SU-DHL-6 (cell line): ENCODE measurements around the gene COX8C.

Experiments
- H2AFZ ChIP-seq: fragments of 200-600 bp; sonication (generic); 2 replicates; pipeline ENCODE4 v1.6.1; 2014; ENCODE audit warnings: low read depth, mild to moderate bottlenecking, moderate library complexity, mixed read lengths, antibody characterized with exemption, low read length; ENCODE audit not compliant: severe bottlenecking
- H3F3A ChIP-seq: fragments of 200-600 bp; shearing (Covaris generic); 2 replicates; pipeline ENCODE4 v1.6.0; 2016; ENCODE audit warnings: antibody characterized with exemption, mild to moderate bottlenecking; ENCODE audit not compliant: insufficient read depth
- H3K27ac ChIP-seq: fragments of 200-600 bp; sonication (generic); 2 replicates; pipeline ENCODE4 v1.5.1; 2016; ENCODE audit warnings: low read depth, mild to moderate bottlenecking, low read length, moderate library complexity, mixed read lengths
- H3K27me3 ChIP-seq: fragments of 200-600 bp; sonication (generic), shearing (Covaris generic); 2 replicates; pipeline ENCODE4 v1.6.0; 2014; ENCODE audit warnings: mild to moderate bottlenecking, low read length
- H3K36me3 ChIP-seq: fragments of 200-600 bp; sonication (generic); 2 replicates; pipeline ENCODE4 v1.6.1; 2014; ENCODE audit warnings: mild to moderate bottlenecking, low read length, mixed read lengths
- H3K4me2 ChIP-seq: fragments of 300-600, 200-600 bp; shearing (Covaris generic), sonication (generic); 2 replicates; pipeline ENCODE4 v1.6.0; 2014; ENCODE audit warnings: low read length, low read depth, mild to moderate bottlenecking; ENCODE audit not compliant: poor library complexity, severe bottlenecking
- H3K4me3 ChIP-seq: fragments of 200-600 bp; sonication (generic); 2 replicates; pipeline ENCODE4 v1.5.1; 2014; ENCODE audit warnings: antibody characterized with exemption, low read length, mild to moderate bottlenecking, mixed read lengths; ENCODE audit not compliant: insufficient read depth, poor library complexity, severe bottlenecking
- H3K79me2 ChIP-seq: fragments of 200-600 bp; sonication (generic); 2 replicates; pipeline ENCODE4 v1.6.1; 2014; ENCODE audit warnings: mild to moderate bottlenecking, low read length, moderate library complexity; ENCODE audit not compliant: insufficient read depth
- H3K9ac ChIP-seq: fragments of 200-600 bp; sonication (generic); 2 replicates; pipeline ENCODE4 v1.7.0; 2014; ENCODE audit warnings: mild to moderate bottlenecking, low read length
- H3K9me2 ChIP-seq: fragments of 200-600 bp; sonication (generic); replicated peaks from 2 replicates; pipeline ENCODE4 v1.6.1; 2014; ENCODE audit warnings: low read length; ENCODE audit not compliant: insufficient read depth
- H3K9me3 ChIP-seq: fragments of 200-600 bp; sonication (generic); 2 replicates; pipeline ENCODE4 v1.6.1; 2014; ENCODE audit warnings: low read length, mixed read lengths; ENCODE audit not compliant: insufficient read depth
- H4K20me1 ChIP-seq: fragments of 200-600 bp; sonication (generic); 2 replicates; pipeline ENCODE4 v1.6.1; 2014; ENCODE audit warnings: low read depth, mild to moderate bottlenecking, antibody characterized with exemption, low read length, moderate library complexity, mixed read lengths
- EZH2phosphoT487 ChIP-seq: fragments of 200-600 bp; sonication (generic), shearing (Covaris generic); conservative IDR thresholded peaks from 2 replicates; pipeline ENCODE4 v1.6.1; 2018; ENCODE audit warnings: mild to moderate bottlenecking, antibody characterized with exemption, low read length, moderate library complexity, mixed read lengths
- TF ChIP-seq, protein P1 (sequence below): fragments of 200-600 bp; sonication (generic); IDR thresholded peaks from one replicate; pipeline ENCODE4 v1.5.1; 2017; ENCODE audit warnings: antibody characterized with exemption, mild to moderate bottlenecking, low read length, moderate library complexity; ENCODE audit not compliant: insufficient read depth, poor library complexity, severe bottlenecking

COX8C gene

DNA sequence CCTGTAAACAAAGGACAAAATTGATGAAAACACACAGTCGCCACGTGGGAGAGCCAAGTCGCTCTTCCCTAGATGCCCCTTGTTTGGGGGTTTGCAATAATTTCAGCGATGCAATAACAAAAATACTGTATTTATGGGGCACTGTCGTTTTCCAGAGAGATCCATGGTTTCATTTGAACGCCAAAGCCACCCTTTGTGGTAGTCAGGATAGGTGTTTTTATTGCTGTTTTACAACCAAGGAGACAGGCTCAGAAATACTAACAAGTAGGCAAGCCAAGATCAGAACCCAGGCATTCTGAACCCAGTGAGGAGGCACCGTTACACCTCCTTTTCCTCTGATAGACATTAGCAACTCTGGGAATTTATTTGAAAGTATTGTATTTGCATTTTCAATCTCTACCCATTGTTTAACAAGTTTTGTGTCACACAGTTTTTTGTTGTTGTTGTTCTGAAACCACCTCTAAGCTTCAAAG is 13.3 kb upstream of the COX8C start:
- Histone ChIP-seq H3F3A (no peaks in the 10 kb centered on the region), H4K20me1 (peaks cover 12% of the 10 kb centered on the region; the same call in 1 of the 2 replicates), H3K4me3 (peak overlapping the region; percentile 89), H3K9me3 (peaks cover 9% of the 10 kb centered on the region; the same call in 1 of the 2 replicates), H3K27ac (peak overlapping the region; percentile 49), H3K36me3 (no peaks in the 10 kb centered on the region), H3K9ac (peak overlapping the region; percentile 94), H3K79me2 (peaks cover 52% of the 10 kb centered on the region), H2AFZ (peak overlapping the region; percentile 96), H3K9me2 (no peaks in the 10 kb centered on the region), H3K27me3 (no peaks in the 10 kb centered on the region), H3K4me2 (peak overlapping the region; percentile 89)
- TF ChIP-seq, protein P1, sequence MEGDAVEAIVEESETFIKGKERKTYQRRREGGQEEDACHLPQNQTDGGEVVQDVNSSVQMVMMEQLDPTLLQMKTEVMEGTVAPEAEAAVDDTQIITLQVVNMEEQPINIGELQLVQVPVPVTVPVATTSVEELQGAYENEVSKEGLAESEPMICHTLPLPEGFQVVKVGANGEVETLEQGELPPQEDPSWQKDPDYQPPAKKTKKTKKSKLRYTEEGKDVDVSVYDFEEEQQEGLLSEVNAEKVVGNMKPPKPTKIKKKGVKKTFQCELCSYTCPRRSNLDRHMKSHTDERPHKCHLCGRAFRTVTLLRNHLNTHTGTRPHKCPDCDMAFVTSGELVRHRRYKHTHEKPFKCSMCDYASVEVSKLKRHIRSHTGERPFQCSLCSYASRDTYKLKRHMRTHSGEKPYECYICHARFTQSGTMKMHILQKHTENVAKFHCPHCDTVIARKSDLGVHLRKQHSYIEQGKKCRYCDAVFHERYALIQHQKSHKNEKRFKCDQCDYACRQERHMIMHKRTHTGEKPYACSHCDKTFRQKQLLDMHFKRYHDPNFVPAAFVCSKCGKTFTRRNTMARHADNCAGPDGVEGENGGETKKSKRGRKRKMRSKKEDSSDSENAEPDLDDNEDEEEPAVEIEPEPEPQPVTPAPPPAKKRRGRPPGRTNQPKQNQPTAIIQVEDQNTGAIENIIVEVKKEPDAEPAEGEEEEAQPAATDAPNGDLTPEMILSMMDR = no peak

DNA sequence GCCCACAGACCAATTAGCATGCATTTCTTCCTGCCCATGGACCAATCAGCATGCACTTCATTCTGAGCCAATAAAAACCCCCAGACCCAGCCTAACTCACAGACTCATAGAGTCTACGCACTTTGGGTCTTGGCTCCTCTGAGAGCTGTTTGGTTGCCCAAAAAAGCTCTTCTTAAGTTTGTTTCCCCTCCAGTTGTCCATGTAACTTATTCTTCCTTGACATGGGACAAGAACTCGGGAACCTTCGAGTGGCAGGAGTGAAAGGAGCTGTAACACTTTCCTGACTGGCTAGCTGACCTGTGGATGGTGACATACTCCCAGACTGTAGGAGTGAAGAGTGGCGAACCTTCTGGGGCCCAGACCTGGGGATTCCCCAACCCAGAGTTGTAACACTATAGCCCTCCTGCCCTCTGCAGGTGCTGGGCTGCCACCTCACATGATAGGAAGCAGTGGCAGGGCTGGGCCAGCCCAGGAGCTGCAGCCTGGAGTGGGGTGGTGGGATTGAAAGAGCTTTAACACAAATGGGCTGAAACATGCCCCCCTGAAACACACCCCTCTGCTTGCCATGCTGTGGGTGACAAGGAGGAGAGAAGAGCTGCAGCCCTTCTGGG is 9.7 kb upstream of the COX8C start:
- Histone ChIP-seq H3F3A (no peaks in the 10 kb centered on the region), H3K27me3 (no peaks in the 10 kb centered on the region), H4K20me1 (no peaks in the 10 kb centered on the region), H3K79me2 (peaks cover 16% of the 10 kb centered on the region), H3K36me3 (no peaks in the 10 kb centered on the region), H3K4me2 (no peak overlapping the region), H3K9me2 (no peaks in the 10 kb centered on the region), H3K4me3 (no peak overlapping the region), H3K9ac (no peak overlapping the region), H2AFZ (no peak overlapping the region), H3K9me3 (peaks cover 19% of the 10 kb centered on the region; the same call in 1 of the 2 replicates), H3K27ac (no peak overlapping the region)
- TF ChIP-seq, protein P1 = no peak
- no peak for TF ChIP-seq EZH2phosphoT487

DNA sequence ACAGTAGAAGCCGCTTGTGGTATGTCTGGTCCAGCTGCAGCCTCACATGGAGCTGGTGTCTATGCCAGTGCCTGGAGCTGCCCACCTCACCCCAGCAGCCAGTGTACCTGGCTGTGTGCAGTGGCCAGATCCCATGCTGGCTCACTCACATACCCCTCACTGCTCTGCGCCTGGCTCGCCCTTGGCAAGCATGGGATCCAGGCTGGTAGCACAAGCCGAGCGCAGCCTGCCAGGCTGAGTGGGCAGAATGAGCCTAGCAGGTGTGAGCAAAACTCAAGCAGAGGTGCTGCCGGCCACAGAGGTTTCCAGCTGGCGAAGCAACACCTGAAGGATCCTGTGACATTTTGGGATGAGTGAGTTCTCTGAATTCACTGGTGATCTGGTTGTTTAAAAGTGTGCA is 9.1 kb upstream of the COX8C start:
- no peaks in the 10 kb centered on the region for H3K36me3 ChIP-seq
- no peak overlapping the region for H3K9ac ChIP-seq
- H2AFZ ChIP-seq = no peak overlapping the region
- no peak overlapping the region for H3K27ac ChIP-seq
- no peaks in the 10 kb centered on the region for H3K9me2 ChIP-seq
- TF ChIP-seq, protein P1 = no peak
- TF ChIP-seq EZH2phosphoT487 = no peak
- no peaks in the 10 kb centered on the region for H4K20me1 ChIP-seq
- peaks cover 20% of the 10 kb centered on the region; the same call in 1 of the 2 replicates for H3K9me3 ChIP-seq
- no peak overlapping the region for H3K4me3 ChIP-seq
- peaks cover 11% of the 10 kb centered on the region for H3K79me2 ChIP-seq
- no peaks in the 10 kb centered on the region for H3F3A ChIP-seq
- H3K4me2 ChIP-seq = no peak overlapping the region
- H3K27me3 ChIP-seq = no peaks in the 10 kb centered on the region
